GM21619 (cell line): ENCODE results near the gene ZNF554.
"Not testable (repeated sequence)": the region's sequence is repeated elsewhere in the genome, so short reads cannot be mapped to it uniquely, and the experiment has no call there.

Experiments used
- ATAC-seq: cut with Tn5 transposase; IDR thresholded peaks from one replicate; pipeline ENCODE4 v1.9.1; 2021; ENCODE audit not compliant: unreplicated experiment

The ZNF554 gene

GRCh38 chr19:2806736-2807378 is 12.8 kb upstream of the ZNF554 start:
- no peak for ATAC-seq

DNA sequence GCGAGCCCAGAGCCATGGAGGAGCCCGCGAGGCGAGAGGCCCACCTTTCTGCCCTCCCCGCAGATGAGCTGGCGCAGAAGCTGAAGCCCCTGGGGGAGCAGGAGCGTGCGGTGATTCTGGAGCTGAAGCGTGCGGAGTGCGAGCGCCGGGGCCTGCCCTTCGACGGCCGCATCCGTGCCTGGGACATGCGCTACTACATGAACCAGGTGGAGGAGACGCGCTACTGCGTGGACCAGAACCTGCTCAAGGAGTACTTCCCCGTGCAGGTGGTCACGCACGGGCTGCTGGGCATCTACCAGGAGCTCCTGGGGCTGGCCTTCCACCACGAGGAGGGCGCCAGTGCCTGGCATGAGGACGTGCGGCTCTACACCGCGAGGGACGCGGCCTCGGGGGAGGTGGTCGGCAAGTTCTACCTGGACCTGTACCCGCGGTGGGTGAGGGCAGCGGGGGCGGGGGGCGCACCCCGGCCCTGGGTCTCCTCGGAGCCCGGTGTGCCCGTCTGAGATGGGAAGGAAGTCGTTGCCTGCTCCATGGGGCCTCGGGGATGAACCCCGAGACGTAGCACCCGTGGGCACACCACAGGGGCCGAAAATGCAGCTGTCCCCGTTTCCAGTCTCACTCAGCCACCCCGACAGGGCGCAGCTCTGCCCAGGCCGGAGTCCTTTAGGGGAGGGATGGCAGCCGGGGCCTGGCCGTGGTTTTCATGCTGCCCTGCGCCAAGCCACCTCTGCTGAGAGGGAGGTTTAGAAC is 12.1 kb upstream of the ZNF554 start:
- ATAC-seq: no peak

- no peak for ATAC-seq
Measured at GRCh38 chr19:2808129-2808941, 11.3 kb upstream of the ZNF554 start.

DNA sequence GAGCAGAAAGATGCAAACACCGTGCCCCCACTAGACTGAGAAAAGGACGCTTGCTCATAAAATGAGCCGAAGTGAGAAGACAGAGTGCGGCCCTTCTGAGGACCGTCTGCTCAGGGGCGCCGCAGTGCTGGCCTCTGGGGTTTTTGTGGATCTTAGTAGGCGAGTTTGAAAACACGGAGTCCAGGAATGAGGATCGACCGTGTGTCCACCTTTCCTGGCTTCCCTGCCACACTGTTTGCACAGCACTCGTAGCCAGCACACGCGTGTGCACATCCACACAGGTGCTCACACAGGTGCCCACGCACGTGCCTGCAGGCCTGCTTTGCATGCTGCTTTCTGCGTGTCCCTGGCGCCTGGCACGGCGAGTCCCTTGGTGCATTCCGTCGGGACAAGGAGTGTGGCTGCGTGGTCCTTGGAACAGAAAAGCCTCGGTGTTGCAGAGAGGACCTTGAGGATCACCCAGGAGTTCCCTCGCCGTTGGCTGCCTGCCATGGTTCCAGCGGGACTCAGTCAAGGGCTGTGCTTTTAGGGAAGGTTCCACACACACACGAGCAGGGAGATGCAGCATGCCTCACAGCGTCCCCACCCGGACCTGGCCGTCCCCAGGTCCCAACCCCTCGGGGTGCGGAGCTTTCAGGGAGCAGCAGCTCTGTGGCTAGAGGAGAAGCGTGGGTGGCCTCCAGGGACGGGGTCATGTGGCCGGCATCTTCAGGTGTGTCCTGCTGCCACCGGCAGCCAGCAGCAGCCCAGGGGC is 10.1 kb upstream of the ZNF554 start:
- ATAC-seq: no peak

GRCh38 chr19:2810141-2811091 is 9.3 kb upstream of the ZNF554 start:
- ATAC-seq: no peak

- ATAC-seq: no peak
Measured at GRCh38 chr19:2811221-2811722, 8.4 kb upstream of the ZNF554 start.

GRCh38 chr19:2811735-2812413 is 7.8 kb upstream of the ZNF554 start:
- ATAC-seq: no peak

GRCh38 chr19:2812414-2813234 is 7.0 kb upstream of the ZNF554 start:
- no peak for ATAC-seq

GRCh38 chr19:2813235-2814160 is 6.2 kb upstream of the ZNF554 start:
- ATAC-seq: no peak

GRCh38 chr19:2814426-2814825 is 5.2 kb upstream of the ZNF554 start:
- no peak for ATAC-seq

DNA sequence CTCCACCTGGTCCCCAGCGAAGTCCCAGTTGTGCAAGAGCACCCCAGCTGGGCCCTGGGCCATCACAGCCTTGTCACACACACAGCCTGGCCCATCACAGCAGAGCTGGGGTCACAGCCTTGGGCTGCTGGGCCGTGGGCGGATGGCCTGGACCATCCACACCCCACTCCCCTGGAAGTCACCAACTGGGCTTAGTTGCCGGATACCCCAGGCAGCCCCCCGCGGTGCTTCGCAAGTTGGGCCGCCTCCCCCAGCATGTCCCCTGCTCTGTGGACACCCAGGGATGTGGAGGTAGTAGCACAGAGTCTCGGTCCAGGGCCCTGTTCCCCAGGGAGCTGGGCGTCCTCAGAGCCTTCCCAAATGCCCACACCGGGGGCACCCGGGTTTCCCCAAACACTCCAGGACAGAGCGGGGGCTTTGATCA is 4.5 kb upstream of the ZNF554 start:
- no peak for ATAC-seq

- no peak for ATAC-seq
Measured at GRCh38 chr19:2815923-2816322, 3.7 kb upstream of the ZNF554 start.

GRCh38 chr19:2816641-2817040 is 3.0 kb upstream of the ZNF554 start:
- ATAC-seq: no peak

- ATAC-seq: not testable (repeated sequence)
Measured at GRCh38 chr19:2817237-2817829, 2.3 kb upstream of the ZNF554 start.

GRCh38 chr19:2820112-2820702 is 539 bp downstream of the ZNF554 start:
- no peak for ATAC-seq

DNA sequence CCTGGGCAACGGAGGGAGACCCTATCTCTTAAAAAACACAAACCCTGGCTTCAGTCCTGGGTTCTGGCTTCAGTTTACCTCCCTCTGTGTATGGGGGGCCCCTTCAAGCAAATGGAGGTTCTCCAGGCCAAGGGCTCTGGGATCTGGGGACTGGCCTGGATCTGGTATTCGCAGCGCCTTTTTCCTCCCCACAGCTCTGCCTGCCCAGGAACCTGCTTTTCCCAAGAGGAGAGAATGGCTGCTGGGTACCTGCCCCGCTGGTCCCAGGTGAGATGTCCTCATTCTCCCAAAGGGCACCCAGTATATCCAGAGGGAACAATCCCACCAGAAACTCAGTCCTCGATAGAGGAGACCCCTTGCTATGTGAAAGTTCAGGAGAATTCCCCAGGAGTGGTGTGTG is 3.2 kb downstream of the ZNF554 start:
- no peak for ATAC-seq

DNA sequence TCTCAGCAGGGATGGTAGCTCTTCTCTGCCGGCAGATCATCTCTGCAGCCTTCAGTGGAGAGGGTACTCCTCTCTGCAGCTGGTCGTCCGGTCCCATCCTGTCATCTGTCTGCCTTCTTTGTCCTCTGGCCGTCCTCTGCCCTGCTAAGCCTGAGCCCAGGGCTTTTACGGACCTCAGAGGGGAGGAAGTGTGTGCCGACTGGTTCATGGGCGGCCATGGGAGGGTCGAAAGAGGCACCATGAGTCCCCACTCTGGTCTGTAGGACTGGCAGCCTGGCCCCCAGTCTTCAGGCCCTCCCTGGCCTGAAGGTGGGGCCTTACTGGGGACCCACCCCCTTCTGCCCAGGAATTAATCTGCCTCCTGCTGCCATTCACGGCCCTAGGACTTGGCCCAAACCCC is 4.0 kb downstream of the ZNF554 start:
- ATAC-seq: no peak
